K562 (cell line): Measurements from ENCODE around the gene PGM3.

Experiments
- BRD9 ChIP-seq: fragments of 450-650 bp; IDR thresholded peaks from 2 replicates; pipeline ENCODE4 v1.6.1; 2018; ENCODE audit warnings: low read depth; ENCODE audit not compliant: partially characterized antibody
- EP300 ChIP-seq: IDR thresholded peaks from 2 replicates; pipeline ENCODE4 v1.6.1; 2012; ENCODE audit warnings: low read length, improper control_type of control experiment
- HMG20A ChIP-seq: fragments of 450-650 bp; formaldehyde crosslinking; conservative IDR thresholded peaks from 2 replicates; pipeline ENCODE4 v1.4.0; 2020; ENCODE audit warnings: mild to moderate bottlenecking, mixed read lengths
- JUND ChIP-seq, 2 experiments: IDR thresholded peaks; 2 replicates in 1 of 2; 3 replicates in 1 of 2; pipeline ENCODE4 v1.6.1; 2011; ENCODE audit warnings: borderline replicate concordance in 2 of 2, low read depth in 2 of 2, low read length in 2 of 2, improper control_type of control experiment in 1 of 2, missing biosample characterization in 1 of 2, missing genetic modification characterization in 1 of 2, missing genetic modification reagents in 1 of 2
- SAFB2 ChIP-seq: fragments of 200-400 bp; formaldehyde crosslinking; IDR thresholded peaks from 2 replicates; pipeline ENCODE4 v1.6.1; 2018; ENCODE audit warnings: borderline replicate concordance, low read length, low read depth, moderate library complexity; ENCODE audit not compliant: severe bottlenecking
- SAP30 ChIP-seq: fragments of 200-600 bp; sonication (generic); IDR thresholded peaks from 2 replicates; pipeline ENCODE4 v1.6.1; 2012; ENCODE audit warnings: borderline replicate concordance, low read depth, mild to moderate bottlenecking, moderate library complexity, low read length, control low read depth, inconsistent platforms; ENCODE audit not compliant: insufficient read depth, poor library complexity, severe bottlenecking
- SREBF1 ChIP-seq: fragments of 150-350 bp; IDR thresholded peaks from 2 replicates; pipeline ENCODE4 v1.6.1; 2014; ENCODE audit warnings: antibody characterized with exemption, low read depth, low read length, borderline replicate concordance
- TBP ChIP-seq: optimal IDR thresholded peaks from 2 replicates; pipeline ENCODE3; 2011; ENCODE audit warnings: low read depth, low read length, improper control_type of control experiment
- TF ChIP-seq, protein P1 (sequence below): fragments of 450-650 bp; IDR thresholded peaks from 2 replicates; pipeline ENCODE4 v1.6.1; 2018; ENCODE audit warnings: mild to moderate bottlenecking, low read depth; ENCODE audit not compliant: partially characterized antibody
- TF ChIP-seq, protein P2 (sequence below), 2 experiments: IDR thresholded peaks; 2 replicates each; pipeline ENCODE4 v1.6.1; 2011; ENCODE audit warnings: borderline replicate concordance in 1 of 2, control low read depth in 1 of 2, low read depth in 1 of 2, low read length in 1 of 2, mild to moderate bottlenecking in 1 of 2, mixed read lengths in 1 of 2, moderate library complexity in 1 of 2; ENCODE audit not compliant: insufficient read depth in 1 of 2, insufficient read length in 1 of 2, poor library complexity in 1 of 2, severe bottlenecking in 1 of 2; ENCODE audit errors: extremely low read depth in 1 of 2
- TF ChIP-seq, protein P3 (sequence below), 3 experiments: IDR thresholded peaks in 2 of 3; conservative IDR thresholded peaks in 1 of 3; 2 replicates each; pipeline ENCODE4 v1.5.1; 2011 to 2012; ENCODE audit warnings: low read length in 3 of 3, mild to moderate bottlenecking in 3 of 3, control low read depth in 2 of 3, improper control_type of control experiment in 1 of 3, inconsistent platforms in 1 of 3, low read depth in 1 of 3, mixed read lengths in 1 of 3, moderate library complexity in 1 of 3; ENCODE audit not compliant: insufficient read depth in 2 of 3
- TF ChIP-seq, protein P4 (sequence below): fragments of 250-450 bp; sonication (Bioruptor Pico); IDR thresholded peaks from 2 replicates; pipeline ENCODE4 v1.5.0; 2021
- TF ChIP-seq, protein P5 (sequence below), 3 experiments: fragments of 200-800 bp in 1 of 3; fragments of 250-450 bp in 1 of 3; fragments of 450-650 bp in 1 of 3; sonication (Bioruptor Pico) in 1 of 3; sonication (Bioruptor generic) in 1 of 3; formaldehyde crosslinking in 1 of 3; IDR thresholded peaks; 2 replicates each; pipeline versions ENCODE4 v1.6.1 to v1.8.0; 2016 to 2022; ENCODE audit warnings: mild to moderate bottlenecking in 2 of 3, missing genetic modification characterization in 2 of 3, missing compliant biosample characterization in 1 of 3, moderate library complexity in 1 of 3
- TF ChIP-seq, protein P6 (sequence below): fragments of 250-450 bp; sonication (Bioruptor Pico); IDR thresholded peaks from 2 replicates; pipeline ENCODE4 v1.8.0; 2021; ENCODE audit warnings: mild to moderate bottlenecking, moderate library complexity

DNA sequence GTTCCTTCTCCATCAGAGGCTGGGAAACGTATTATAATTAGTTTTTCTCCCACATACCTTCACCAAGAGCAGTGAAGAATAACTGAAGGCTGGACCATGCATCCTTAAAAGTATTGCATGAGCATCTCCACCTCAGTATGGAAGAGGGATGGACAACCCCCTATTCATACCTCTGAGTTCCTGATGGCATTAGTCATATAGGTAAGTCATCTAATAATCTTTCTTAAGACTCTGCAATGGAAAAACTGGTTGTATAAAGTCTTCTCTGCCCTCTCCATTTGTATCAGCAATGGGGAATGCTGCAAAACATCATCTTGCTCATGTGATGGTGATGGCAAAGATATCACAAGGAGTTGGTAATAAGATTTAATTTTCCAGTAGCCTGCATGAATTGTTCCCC, 24.5 kb downstream of the PGM3 start:
- no peak for TF ChIP-seq JUND (IDR thresholded peaks at IDR 0.05; ENCODE audit: borderline replicate concordance, low read depth, low read length)
- no peak for TF ChIP-seq JUND (tag; IDR thresholded peaks at IDR 0.05; ENCODE audit: borderline replicate concordance, low read depth, low read length)
- no peak for TF ChIP-seq SAFB2
- TF ChIP-seq, protein P1, sequence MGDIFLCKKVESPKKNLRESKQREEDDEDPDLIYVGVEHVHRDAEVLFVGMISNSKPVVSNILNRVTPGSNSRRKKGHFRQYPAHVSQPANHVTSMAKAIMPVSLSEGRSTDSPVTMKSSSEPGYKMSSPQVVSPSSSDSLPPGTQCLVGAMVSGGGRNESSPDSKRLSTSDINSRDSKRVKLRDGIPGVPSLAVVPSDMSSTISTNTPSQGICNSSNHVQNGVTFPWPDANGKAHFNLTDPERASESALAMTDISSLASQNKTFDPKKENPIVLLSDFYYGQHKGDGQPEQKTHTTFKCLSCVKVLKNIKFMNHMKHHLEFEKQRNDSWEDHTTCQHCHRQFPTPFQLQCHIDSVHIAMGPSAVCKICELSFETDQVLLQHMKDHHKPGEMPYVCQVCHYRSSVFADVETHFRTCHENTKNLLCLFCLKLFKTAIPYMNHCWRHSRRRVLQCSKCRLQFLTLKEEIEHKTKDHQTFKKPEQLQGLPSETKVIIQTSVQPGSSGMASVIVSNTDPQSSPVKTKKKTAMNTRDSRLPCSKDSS: no peak
- TF ChIP-seq, protein P2, sequence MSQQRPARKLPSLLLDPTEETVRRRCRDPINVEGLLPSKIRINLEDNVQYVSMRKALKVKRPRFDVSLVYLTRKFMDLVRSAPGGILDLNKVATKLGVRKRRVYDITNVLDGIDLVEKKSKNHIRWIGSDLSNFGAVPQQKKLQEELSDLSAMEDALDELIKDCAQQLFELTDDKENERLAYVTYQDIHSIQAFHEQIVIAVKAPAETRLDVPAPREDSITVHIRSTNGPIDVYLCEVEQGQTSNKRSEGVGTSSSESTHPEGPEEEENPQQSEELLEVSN (IDR thresholded peaks at IDR 0.05; ENCODE audit: borderline replicate concordance in 1 of 2, extremely low read depth in 1 of 2, insufficient read depth in 1 of 2, insufficient read length in 1 of 2, low read depth in 1 of 2, low read length in 1 of 2, poor library complexity in 1 of 2, severe bottlenecking in 1 of 2): no peak
- TF ChIP-seq, protein P3, sequence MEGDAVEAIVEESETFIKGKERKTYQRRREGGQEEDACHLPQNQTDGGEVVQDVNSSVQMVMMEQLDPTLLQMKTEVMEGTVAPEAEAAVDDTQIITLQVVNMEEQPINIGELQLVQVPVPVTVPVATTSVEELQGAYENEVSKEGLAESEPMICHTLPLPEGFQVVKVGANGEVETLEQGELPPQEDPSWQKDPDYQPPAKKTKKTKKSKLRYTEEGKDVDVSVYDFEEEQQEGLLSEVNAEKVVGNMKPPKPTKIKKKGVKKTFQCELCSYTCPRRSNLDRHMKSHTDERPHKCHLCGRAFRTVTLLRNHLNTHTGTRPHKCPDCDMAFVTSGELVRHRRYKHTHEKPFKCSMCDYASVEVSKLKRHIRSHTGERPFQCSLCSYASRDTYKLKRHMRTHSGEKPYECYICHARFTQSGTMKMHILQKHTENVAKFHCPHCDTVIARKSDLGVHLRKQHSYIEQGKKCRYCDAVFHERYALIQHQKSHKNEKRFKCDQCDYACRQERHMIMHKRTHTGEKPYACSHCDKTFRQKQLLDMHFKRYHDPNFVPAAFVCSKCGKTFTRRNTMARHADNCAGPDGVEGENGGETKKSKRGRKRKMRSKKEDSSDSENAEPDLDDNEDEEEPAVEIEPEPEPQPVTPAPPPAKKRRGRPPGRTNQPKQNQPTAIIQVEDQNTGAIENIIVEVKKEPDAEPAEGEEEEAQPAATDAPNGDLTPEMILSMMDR (IDR thresholded peaks at IDR 0.05 in 2 of 3, conservative IDR thresholded peaks at IDR 0.05 in 1 of 3; ENCODE audit: insufficient read depth in 2 of 3, low read depth in 1 of 3, low read length in 3 of 3): no peak
- no peak for TF ChIP-seq BRD9
- TF ChIP-seq, protein P4, sequence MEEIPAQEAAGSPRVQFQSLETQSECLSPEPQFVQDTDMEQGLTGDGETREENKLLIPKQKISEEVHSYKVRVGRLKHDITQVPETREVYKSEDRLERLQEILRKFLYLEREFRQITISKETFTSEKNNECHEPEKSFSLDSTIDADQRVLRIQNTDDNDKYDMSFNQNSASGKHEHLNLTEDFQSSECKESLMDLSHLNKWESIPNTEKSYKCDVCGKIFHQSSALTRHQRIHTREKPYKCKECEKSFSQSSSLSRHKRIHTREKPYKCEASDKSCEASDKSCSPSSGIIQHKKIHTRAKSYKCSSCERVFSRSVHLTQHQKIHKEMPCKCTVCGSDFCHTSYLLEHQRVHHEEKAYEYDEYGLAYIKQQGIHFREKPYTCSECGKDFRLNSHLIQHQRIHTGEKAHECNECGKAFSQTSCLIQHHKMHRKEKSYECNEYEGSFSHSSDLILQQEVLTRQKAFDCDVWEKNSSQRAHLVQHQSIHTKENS (CRISPR knock-in tag): no peak
- TF ChIP-seq, protein P5, sequence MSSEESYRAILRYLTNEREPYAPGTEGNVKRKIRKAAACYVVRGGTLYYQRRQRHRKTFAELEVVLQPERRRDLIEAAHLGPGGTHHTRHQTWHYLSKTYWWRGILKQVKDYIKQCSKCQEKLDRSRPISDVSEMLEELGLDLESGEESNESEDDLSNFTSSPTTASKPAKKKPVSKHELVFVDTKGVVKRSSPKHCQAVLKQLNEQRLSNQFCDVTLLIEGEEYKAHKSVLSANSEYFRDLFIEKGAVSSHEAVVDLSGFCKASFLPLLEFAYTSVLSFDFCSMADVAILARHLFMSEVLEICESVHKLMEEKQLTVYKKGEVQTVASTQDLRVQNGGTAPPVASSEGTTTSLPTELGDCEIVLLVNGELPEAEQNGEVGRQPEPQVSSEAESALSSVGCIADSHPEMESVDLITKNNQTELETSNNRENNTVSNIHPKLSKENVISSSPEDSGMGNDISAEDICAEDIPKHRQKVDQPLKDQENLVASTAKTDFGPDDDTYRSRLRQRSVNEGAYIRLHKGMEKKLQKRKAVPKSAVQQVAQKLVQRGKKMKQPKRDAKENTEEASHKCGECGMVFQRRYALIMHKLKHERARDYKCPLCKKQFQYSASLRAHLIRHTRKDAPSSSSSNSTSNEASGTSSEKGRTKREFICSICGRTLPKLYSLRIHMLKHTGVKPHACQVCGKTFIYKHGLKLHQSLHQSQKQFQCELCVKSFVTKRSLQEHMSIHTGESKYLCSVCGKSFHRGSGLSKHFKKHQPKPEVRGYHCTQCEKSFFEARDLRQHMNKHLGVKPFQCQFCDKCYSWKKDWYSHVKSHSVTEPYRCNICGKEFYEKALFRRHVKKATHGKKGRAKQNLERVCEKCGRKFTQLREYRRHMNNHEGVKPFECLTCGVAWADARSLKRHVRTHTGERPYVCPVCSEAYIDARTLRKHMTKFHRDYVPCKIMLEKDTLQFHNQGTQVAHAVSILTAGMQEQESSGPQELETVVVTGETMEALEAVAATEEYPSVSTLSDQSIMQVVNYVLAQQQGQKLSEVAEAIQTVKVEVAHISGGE (CRISPR knock-in tag; IDR thresholded peaks at IDR 0.05): no peak
- TF ChIP-seq HMG20A (CRISPR knock-in tag): no peak
- TF ChIP-seq, protein P6, sequence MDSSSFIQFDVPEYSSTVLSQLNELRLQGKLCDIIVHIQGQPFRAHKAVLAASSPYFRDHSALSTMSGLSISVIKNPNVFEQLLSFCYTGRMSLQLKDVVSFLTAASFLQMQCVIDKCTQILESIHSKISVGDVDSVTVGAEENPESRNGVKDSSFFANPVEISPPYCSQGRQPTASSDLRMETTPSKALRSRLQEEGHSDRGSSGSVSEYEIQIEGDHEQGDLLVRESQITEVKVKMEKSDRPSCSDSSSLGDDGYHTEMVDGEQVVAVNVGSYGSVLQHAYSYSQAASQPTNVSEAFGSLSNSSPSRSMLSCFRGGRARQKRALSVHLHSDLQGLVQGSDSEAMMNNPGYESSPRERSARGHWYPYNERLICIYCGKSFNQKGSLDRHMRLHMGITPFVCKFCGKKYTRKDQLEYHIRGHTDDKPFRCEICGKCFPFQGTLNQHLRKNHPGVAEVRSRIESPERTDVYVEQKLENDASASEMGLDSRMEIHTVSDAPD (CRISPR knock-in tag): no peak
- no peak for TF ChIP-seq TBP
- TF ChIP-seq SREBF1: no peak
- TF ChIP-seq SAP30: no peak
- no peak for TF ChIP-seq EP300
